H1 (cell line): ENCODE results near the gene MEGF11. TPM values are rescaled to one million over a fixed set of nuclear protein-coding genes. Genes with fewer than 3 reads are reported as not detected.

Experiments
- CTCF ChIA-PET: fragments of 300-600 bp; sonication (Branson Sonifier 250); formaldehyde crosslinking; loops from one replicate; lab custom pipeline; 2021; ENCODE audit not compliant: partially characterized antibody; lab: Charles Lee
- POLR2A ChIA-PET: fragments of 300-600 bp; sonication (Branson Sonifier 250); formaldehyde crosslinking; loops from one replicate; lab custom pipeline; 2021; ENCODE audit warnings: inconsistent platforms; ENCODE audit not compliant: partially characterized antibody; lab: Charles Lee
- DNase-seq, 2 experiments: peaks; one replicate each; pipeline versions ENCODE4 v3.0.0 to v3.0.0-alpha.2; 2010 to 2022; ENCODE audit warnings: low spot score in 2 of 2, low read depth in 1 of 2, mixed read lengths in 1 of 2
- FAIRE-seq: peaks from 2 replicates; lab custom pipeline; 2011; peaks lifted over from hg19 to GRCh38; lab: Jason Lieb, UNC
- H2AFZ ChIP-seq: 2 replicates; pipeline ENCODE4 v1.8.1; 2012; ENCODE audit warnings: low read length, inconsistent platforms
- H2AK5ac ChIP-seq: 2 replicates; pipeline ENCODE4 v1.6.1; 2013; ENCODE audit warnings: low read depth, low read length
- H2BK120ac ChIP-seq: replicated peaks from 2 replicates; pipeline ENCODE3; 2013; ENCODE audit warnings: low read depth, low read length, inconsistent platforms
- H2BK12ac ChIP-seq: 2 replicates; pipeline ENCODE4 v1.6.1; 2013; ENCODE audit warnings: low read depth, low read length
- H2BK15ac ChIP-seq: 2 replicates; pipeline ENCODE4 v1.6.1; 2013; ENCODE audit warnings: low read length
- H2BK20ac ChIP-seq: 2 replicates; pipeline ENCODE4 v1.6.1; 2013; ENCODE audit warnings: low read length
- H2BK5ac ChIP-seq: 2 replicates; pipeline ENCODE4 v1.6.1; 2013; ENCODE audit warnings: low read depth, low read length
- H3K14ac ChIP-seq: 2 replicates; pipeline ENCODE4 v1.6.1; 2013; ENCODE audit warnings: inconsistent platforms; ENCODE audit not compliant: insufficient read length
- H3K18ac ChIP-seq: 2 replicates; pipeline ENCODE4 v1.6.1; 2013; ENCODE audit warnings: low read length; ENCODE audit errors: extremely low read depth
- H3K23ac ChIP-seq: 2 replicates; pipeline ENCODE4 v1.6.1; 2013; ENCODE audit warnings: inconsistent platforms; ENCODE audit not compliant: insufficient read length
- H3K23me2 ChIP-seq: 2 replicates; pipeline ENCODE4 v1.6.1; 2013; ENCODE audit warnings: low read depth, low read length
- H3K27ac ChIP-seq: 2 replicates; pipeline ENCODE4 v1.6.1; 2011; ENCODE audit warnings: low read depth, low read length, inconsistent platforms
- H3K27me3 ChIP-seq, 4 experiments: replicated peaks in 1 of 4; 1 replicate in 1 of 4; 2 replicates in 3 of 4; pipeline versions ENCODE4 v1.6.1 to v1.8.1; 2011 to 2013; ENCODE audit warnings: low read length in 3 of 4, mild to moderate bottlenecking in 3 of 4, inconsistent platforms in 2 of 4, mixed read lengths in 2 of 4, moderate library complexity in 1 of 4; ENCODE audit not compliant: control insufficient read depth in 3 of 4, insufficient read depth in 3 of 4; ENCODE audit errors: extremely low read depth in 1 of 4
- H3K36me3 ChIP-seq, 4 experiments: 2 replicates each; pipeline versions ENCODE4 v1.6.1 to v1.8.1; 2011 to 2013; ENCODE audit warnings: mild to moderate bottlenecking in 4 of 4, low read length in 3 of 4, moderate library complexity in 2 of 4, control low read depth in 1 of 4, inconsistent platforms in 1 of 4; ENCODE audit not compliant: insufficient read depth in 4 of 4, control insufficient read depth in 2 of 4
- H3K4ac ChIP-seq: replicated peaks from 2 replicates; pipeline ENCODE3; 2013; ENCODE audit warnings: low read length, low read depth, mixed read lengths, inconsistent platforms; ENCODE audit not compliant: insufficient read length
- H3K4me1 ChIP-seq, 4 experiments: replicated peaks in 1 of 4; 1 replicate in 1 of 4; 2 replicates in 3 of 4; pipeline versions ENCODE4 v1.6.1 to v1.8.1; 2011 to 2013; ENCODE audit warnings: low read length in 3 of 4, inconsistent platforms in 2 of 4, mixed read lengths in 1 of 4; ENCODE audit not compliant: insufficient read depth in 4 of 4, control insufficient read depth in 3 of 4
- H3K4me2 ChIP-seq, 2 experiments: 2 replicates each; pipeline versions ENCODE4 v1.6.1 to v1.8.1; 2011 to 2013; ENCODE audit warnings: low read depth in 2 of 2, low read length in 2 of 2, control low read depth in 1 of 2, inconsistent platforms in 1 of 2, mild to moderate bottlenecking in 1 of 2; ENCODE audit not compliant: insufficient read depth in 1 of 2
- H3K4me3 ChIP-seq, 4 experiments: fragments of 200-600, 300-600 bp in 1 of 4; sonication (generic), shearing (Covaris generic), sonication (Bioruptor Twin) in 1 of 4; 2 replicates each; pipeline versions ENCODE4 v1.5.1 to v1.8.1; 2011 to 2016; ENCODE audit warnings: low read length in 4 of 4, low read depth in 3 of 4, control low read depth in 2 of 4, inconsistent platforms in 2 of 4, mild to moderate bottlenecking in 2 of 4, mixed read lengths in 1 of 4, moderate library complexity in 1 of 4; ENCODE audit not compliant: insufficient read depth in 2 of 4; ENCODE audit errors: extremely low read depth in 1 of 4
- H3K56ac ChIP-seq: replicated peaks from 2 replicates; pipeline ENCODE3; 2013; ENCODE audit warnings: low read depth, mild to moderate bottlenecking, mixed read lengths, low read length, inconsistent platforms; ENCODE audit not compliant: insufficient read length
- H3K79me1 ChIP-seq: 2 replicates; pipeline ENCODE4 v1.6.1; 2013; ENCODE audit warnings: low read depth, low read length, control low read depth
- H3K79me2 ChIP-seq, 2 experiments: 2 replicates each; pipeline versions ENCODE4 v1.6.1 to v1.8.1; 2012 to 2013; ENCODE audit warnings: low read length in 2 of 2, mild to moderate bottlenecking in 2 of 2, inconsistent platforms in 1 of 2; ENCODE audit not compliant: insufficient read depth in 2 of 2, control insufficient read depth in 1 of 2
- H3K9ac ChIP-seq, 4 experiments: replicated peaks in 1 of 4; 1 replicate in 1 of 4; 2 replicates in 3 of 4; pipeline versions ENCODE4 v1.6.1 to v1.8.1; 2011 to 2013; ENCODE audit warnings: low read depth in 3 of 4, low read length in 3 of 4, control low read depth in 2 of 4, mild to moderate bottlenecking in 2 of 4, moderate library complexity in 2 of 4, inconsistent platforms in 1 of 4; ENCODE audit errors: extremely low read depth in 1 of 4
- H3K9me3 ChIP-seq, 2 experiments: 2 replicates each; pipeline versions ENCODE4 v1.6.1 to v1.8.1; 2012 to 2013; ENCODE audit warnings: mild to moderate bottlenecking in 2 of 2, moderate library complexity in 2 of 2, control low read depth in 1 of 2, inconsistent platforms in 1 of 2, low read depth in 1 of 2, low read length in 1 of 2, mixed read lengths in 1 of 2; ENCODE audit not compliant: insufficient read depth in 2 of 2
- H4K20me1 ChIP-seq, 2 experiments: replicated peaks in 1 of 2; 2 replicates each; pipeline versions ENCODE3 to v1.8.1; 2011 to 2013; ENCODE audit warnings: inconsistent platforms in 2 of 2, low read length in 2 of 2, mild to moderate bottlenecking in 1 of 2; ENCODE audit not compliant: insufficient read depth in 2 of 2, control insufficient read depth in 1 of 2
- H4K5ac ChIP-seq: 2 replicates; pipeline ENCODE4 v1.6.1; 2013; ENCODE audit warnings: low read length, low read depth, mixed read lengths, inconsistent platforms; ENCODE audit not compliant: insufficient read length
- H4K8ac ChIP-seq: 2 replicates; pipeline ENCODE4 v1.8.0; 2013; ENCODE audit warnings: mild to moderate bottlenecking, moderate library complexity, low read length, inconsistent platforms; ENCODE audit not compliant: insufficient read depth; ENCODE audit errors: extremely low read depth
- H4K91ac ChIP-seq: replicated peaks from 2 replicates; pipeline ENCODE3; 2013; ENCODE audit warnings: low read length, mixed read lengths, inconsistent platforms; ENCODE audit not compliant: insufficient read length
- CHD1 ChIP-seq: IDR thresholded peaks from 2 replicates; pipeline ENCODE4 v1.6.1; 2012; ENCODE audit warnings: low read depth, low read length, improper control_type of control experiment
- EZH2 ChIP-seq: fragments of 200-600 bp; sonication (generic); IDR thresholded peaks from 2 replicates; pipeline ENCODE4 v1.7.1; 2012; ENCODE audit warnings: low read depth, mild to moderate bottlenecking, moderate library complexity, low read length, inconsistent platforms; ENCODE audit not compliant: severe bottlenecking
- FOSL1 ChIP-seq: IDR thresholded peaks from 2 replicates; pipeline ENCODE4 v1.6.1; 2011; ENCODE audit warnings: mild to moderate bottlenecking, low read depth, low read length, moderate library complexity; ENCODE audit not compliant: insufficient read depth
- GTF2F1 ChIP-seq: IDR thresholded peaks from 2 replicates; pipeline ENCODE4 v1.6.1; 2012; ENCODE audit warnings: low read depth, low read length, improper control_type of control experiment, borderline replicate concordance
- HDAC2 ChIP-seq, 2 experiments: fragments of 300-600 bp in 1 of 2; sonication (generic) in 1 of 2; IDR thresholded peaks; 2 replicates each; pipeline ENCODE4 v1.6.1; 2011 to 2012; ENCODE audit warnings: low read depth in 2 of 2, low read length in 2 of 2, mild to moderate bottlenecking in 2 of 2, moderate library complexity in 2 of 2, borderline replicate concordance in 1 of 2, inconsistent platforms in 1 of 2
- KDM1A ChIP-seq: fragments of 200-600, 300-600 bp; sonication (generic); IDR thresholded peaks from 2 replicates; pipeline ENCODE4 v1.7.1; 2016; ENCODE audit warnings: mild to moderate bottlenecking, low read length, borderline replicate concordance
- MAFK ChIP-seq: IDR thresholded peaks from 2 replicates; pipeline ENCODE4 v1.6.1; 2012; ENCODE audit warnings: low read depth, mild to moderate bottlenecking, improper control_type of control experiment, low read length
- MAX ChIP-seq: IDR thresholded peaks from 2 replicates; pipeline ENCODE4 v1.6.1; 2012; ENCODE audit warnings: inconsistent platforms
- SAP30 ChIP-seq: fragments of 300-600 bp; sonication (generic); IDR thresholded peaks from 2 replicates; pipeline ENCODE4 v1.7.1; 2012; ENCODE audit warnings: low read length, moderate library complexity, mild to moderate bottlenecking, inconsistent platforms; ENCODE audit not compliant: insufficient read depth, insufficient replicate concordance
- SP1 ChIP-seq: IDR thresholded peaks from 2 replicates; pipeline ENCODE4 v1.6.1; 2011; ENCODE audit warnings: low read depth, low read length
- SRF ChIP-seq: IDR thresholded peaks from 2 replicates; pipeline ENCODE4 v1.6.1; 2011; ENCODE audit warnings: mild to moderate bottlenecking, low read depth, low read length, moderate library complexity
- TCF12 ChIP-seq: IDR thresholded peaks from 2 replicates; pipeline ENCODE4 v1.6.1; 2011; ENCODE audit warnings: low read depth, mild to moderate bottlenecking, low read length
- USF2 ChIP-seq: IDR thresholded peaks from 2 replicates; pipeline ENCODE4 v1.6.1; 2011; ENCODE audit warnings: low read length, improper control_type of control experiment
- WGBS, 2 experiments: shearing (Covaris generic) in 1 of 2; methylation state at CpG; one replicate each; pipeline versions ENCODE4 v1.1.6 to v1.1.7; 2013 to 2015; ENCODE audit warnings: low lambda C conversion rate in 2 of 2, mixed read lengths in 2 of 2, inconsistent platforms in 1 of 2, low coverage in 1 of 2, missing lambda C conversion rate in 1 of 2; ENCODE audit not compliant: insufficient replicate concordance in 2 of 2, insufficient coverage in 1 of 2, insufficient read length in 1 of 2; ENCODE audit errors: extremely low coverage in 1 of 2, missing lambda C conversion rate in 1 of 2; 5-methylcytosine and 5-hydroxymethylcytosine counted together
- polyA plus RNA-seq, 7 experiments: library from polyadenylated mRNA; depleted of rRNA in 3 of 7; stranded (reverse) in 5 of 7; unstranded in 2 of 7; fragments of >200 nt in 5 of 7; fragments of 200-250 nt in 2 of 7; gene quantifications; 1 replicate in 5 of 7; 2 replicates in 1 of 7; 4 replicates in 1 of 7; pipeline versions ENCODE4 v1.2.1 to v1.2.3, GENCODE V29; 2011 to 2013; ENCODE audit warnings: missing spikeins in 2 of 7, mixed read lengths in 2 of 7
- total RNA-seq: library from RNA; stranded (reverse); fragmentation: NEBNext Ultra II Directional; extraction: Animal tissue kit (Norgen Biotek cat#: 25700); gene quantifications from 2 replicates; pipeline ENCODE4 v1.2.1, GENCODE V29; 2021

MEGF11 gene
- total and polyA plus RNA-seq, 2 of the 8 experiments (the other 6 are each of a cell fraction or from before 2014, with no cell fraction given), result 4.4 to 4.8 TPM

GRCh38 chr15:66098022-66098363, 155.6 kb downstream of the MEGF11 start:
- 93% methylated on average over 5 of the region's 5 CpGs; no CpG with 5 or more reads in 1 of the 2 experiments for WGBS, 2 experiments
- H2AK5ac ChIP-seq, result no peak overlapping the region
- FAIRE-seq, result no peak
- no peaks in the 10 kb centered on the region for H3K23me2 ChIP-seq
- H2BK5ac ChIP-seq, result no peak overlapping the region
- no peak overlapping the region for H3K9ac ChIP-seq
- no peak overlapping the region for H2BK20ac ChIP-seq
- no peaks in the 10 kb centered on the region for H3K36me3 ChIP-seq
- H3K79me2 ChIP-seq, result no peaks in the 10 kb centered on the region
- H3K4me3 ChIP-seq, result no peak overlapping the region
- H4K8ac ChIP-seq, result no peak overlapping the region
- H3K4me1 ChIP-seq, result peaks cover 9 to 19% (median 11%) of the 10 kb centered on the region in 4 experiments
- H2BK120ac ChIP-seq, result no peak overlapping the region
- H4K5ac ChIP-seq, result no peak overlapping the region
- no peak overlapping the region for H3K18ac ChIP-seq
- no peak overlapping the region for H2BK12ac ChIP-seq
- no peak overlapping the region for H3K4ac ChIP-seq
- no peak overlapping the region for H3K14ac ChIP-seq
- POLR2A ChIA-PET, result no interaction called here
- H2BK15ac ChIP-seq, result no peak overlapping the region
- CTCF ChIA-PET, result interaction anchor here (0.6 to 2.4 kb wide), 9 partner anchors 9 to 236 kb away, joined by 3 to 9 read pairs (median 4); no protein-coding TSS in a partner anchor
- no peak overlapping the region for H3K4me2 ChIP-seq
- H4K91ac ChIP-seq, result no peak overlapping the region
- H3K79me1 ChIP-seq, result no peaks in the 10 kb centered on the region
- no peaks in the 10 kb centered on the region for H4K20me1 ChIP-seq
- H3K27me3 ChIP-seq, result no peaks in the 10 kb centered on the region
- no peaks in the 10 kb centered on the region for H3K9me3 ChIP-seq
- no peak overlapping the region for H3K23ac ChIP-seq
- H3K56ac ChIP-seq, result no peak overlapping the region
- no peak overlapping the region for H3K27ac ChIP-seq
- H2AFZ ChIP-seq, result no peak overlapping the region
- DNase-seq, result no peak
- TF ChIP-seq HDAC2 (IDR thresholded peaks at IDR 0.05; ENCODE audit: borderline replicate concordance in 1 of 2, low read depth in 2 of 2, low read length in 2 of 2), result no peak
- TF ChIP-seq SP1, result no peak
- TF ChIP-seq SRF, result no peak
- TF ChIP-seq MAX, result no peak
- no peak for TF ChIP-seq CHD1
- no peak for TF ChIP-seq KDM1A
- TF ChIP-seq SAP30, result no peak
- no peak for TF ChIP-seq FOSL1
- TF ChIP-seq EZH2, result no peak
- TF ChIP-seq TCF12, result no peak
- TF ChIP-seq MAFK, result no peak
- TF ChIP-seq USF2, result no peak
- no peak for TF ChIP-seq GTF2F1
